SW 1271 (cell line): ENCODE measurements around the gene TMCO4.

Source experiments
- DNase-seq, 2 experiments: peaks; one replicate each; lab custom pipeline; 2025; lab: John Stamatoyannopoulos, UW

TMCO4 gene

DNA sequence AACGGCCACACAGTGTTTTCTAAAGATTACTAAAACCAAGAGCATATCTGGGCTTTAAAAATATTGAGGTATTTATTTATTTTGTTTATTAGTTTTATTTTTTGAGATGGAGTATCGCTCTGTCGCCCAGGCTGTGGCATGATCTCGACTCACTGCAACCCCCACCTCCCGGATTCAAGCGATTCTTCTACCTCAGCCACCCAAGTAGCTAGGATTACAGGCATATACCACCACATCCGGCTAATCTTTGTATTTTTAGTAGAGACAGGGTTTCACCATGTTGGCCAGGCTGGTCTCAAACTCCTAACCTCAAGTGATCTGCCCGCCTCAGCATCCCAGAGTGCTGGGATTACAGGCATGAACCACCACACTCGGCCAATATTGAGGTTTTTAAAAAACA, 23.9 kb downstream of the TMCO4 start:
- no peak for DNase-seq

DNA sequence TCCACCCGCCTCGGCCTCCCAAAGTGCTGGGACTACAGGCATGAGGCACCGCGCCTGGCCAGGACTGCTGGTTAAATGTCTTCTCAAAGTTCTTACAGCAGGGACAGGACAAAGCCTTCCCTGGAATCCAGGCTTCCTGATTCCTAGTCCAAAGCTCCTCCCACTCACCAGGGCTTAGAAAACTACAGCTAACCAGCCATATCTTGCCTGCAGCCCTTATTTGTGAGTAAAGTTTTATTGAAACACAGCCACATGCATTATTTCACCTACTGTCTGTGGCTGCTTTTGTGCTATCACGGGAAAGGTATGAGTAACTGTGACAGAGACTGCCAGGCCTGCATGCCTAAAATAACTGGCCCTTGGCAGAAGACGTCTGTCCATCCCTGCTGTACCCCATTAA, 24.4 kb downstream of the TMCO4 start:
- no peak for DNase-seq

DNA sequence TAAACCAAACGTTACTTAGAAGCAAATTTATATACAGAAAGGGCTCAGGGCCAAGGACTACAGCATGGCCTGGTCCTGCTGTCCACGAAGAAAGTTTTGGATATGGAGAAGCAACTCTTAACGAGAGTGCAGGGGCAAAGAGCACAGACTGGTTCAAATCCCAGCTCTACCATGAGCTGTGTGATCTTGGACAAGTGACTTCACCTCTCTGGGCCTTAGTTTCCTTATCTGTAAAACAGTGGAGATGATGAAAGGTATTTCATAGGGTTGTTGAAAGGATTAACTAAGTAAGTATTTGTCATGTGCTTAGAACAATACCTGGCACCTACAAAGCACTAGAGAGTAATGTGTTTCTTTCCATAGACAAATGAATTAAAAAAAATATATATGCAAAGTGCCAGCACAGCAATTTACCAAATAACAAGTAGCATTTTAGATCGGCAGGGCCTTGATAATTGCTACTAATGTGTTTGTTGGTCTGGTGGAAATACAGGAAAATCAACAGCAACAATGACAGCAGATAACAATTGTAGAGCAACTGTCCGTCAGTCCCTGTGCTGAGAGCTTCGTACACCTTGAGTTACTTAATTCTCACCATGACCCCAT, 25.4 kb downstream of the TMCO4 start:
- no peak for DNase-seq

DNA sequence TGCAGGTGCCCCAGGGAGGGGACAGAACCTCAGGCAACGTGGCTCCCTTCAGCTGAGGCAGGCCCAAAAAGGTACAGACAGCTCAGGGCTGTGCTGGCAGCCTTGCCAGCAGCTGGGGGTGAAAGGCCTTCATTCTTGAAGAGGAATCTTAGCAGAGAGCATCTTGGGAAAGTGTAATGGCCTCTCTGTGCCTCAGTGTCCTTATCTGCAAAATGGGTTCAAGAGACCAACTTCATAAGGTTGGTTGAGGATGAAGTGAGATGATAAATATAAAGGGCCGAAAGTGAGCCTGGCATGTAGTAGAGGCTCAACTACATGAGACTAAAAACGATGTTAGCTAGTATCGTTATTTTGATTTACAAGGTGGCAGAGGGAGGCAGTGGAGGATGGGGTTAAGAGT, 26.2 kb downstream of the TMCO4 start:
- DNase-seq: no peak

DNA sequence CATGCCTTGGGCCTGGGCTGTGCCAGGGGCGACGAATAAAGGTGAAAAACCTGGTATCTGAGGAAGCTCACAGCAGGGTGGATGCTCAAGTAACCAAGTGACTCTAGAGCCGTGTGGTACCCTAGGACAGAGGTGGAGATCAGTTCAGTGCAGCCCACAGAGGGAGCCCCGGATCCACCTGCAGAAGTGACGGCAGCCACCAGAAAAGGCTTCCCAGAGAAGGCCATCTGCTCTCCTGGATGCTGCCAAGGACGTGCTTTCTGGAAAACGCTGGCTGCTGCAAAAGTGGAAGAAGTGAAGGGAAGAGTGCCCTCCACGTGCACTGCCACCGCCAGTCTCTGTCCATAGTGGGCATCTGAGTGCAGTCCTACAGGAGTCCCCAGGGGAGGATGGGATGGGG, 27.7 kb downstream of the TMCO4 start:
- no peak for DNase-seq

DNA sequence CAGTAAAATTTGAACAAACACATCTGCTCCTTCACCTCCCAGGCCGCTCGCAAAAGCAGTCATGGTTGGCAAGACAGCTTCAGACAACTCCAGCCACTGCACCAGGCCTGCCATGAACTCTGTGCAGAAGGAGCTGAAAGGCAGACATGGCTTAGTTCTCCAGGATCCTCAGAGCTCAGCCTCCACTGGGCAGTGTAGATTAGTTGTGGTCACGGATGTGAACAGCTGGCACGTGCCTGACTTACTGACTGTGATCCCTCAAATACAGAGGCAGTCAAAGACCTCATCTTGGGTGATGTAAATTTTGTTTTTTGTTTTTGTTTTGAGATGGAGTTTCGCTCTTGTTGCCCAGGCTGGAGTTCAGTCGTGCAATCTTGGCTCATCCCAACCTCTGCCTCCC, 28.4 kb downstream of the TMCO4 start:
- DNase-seq: no peak

DNA sequence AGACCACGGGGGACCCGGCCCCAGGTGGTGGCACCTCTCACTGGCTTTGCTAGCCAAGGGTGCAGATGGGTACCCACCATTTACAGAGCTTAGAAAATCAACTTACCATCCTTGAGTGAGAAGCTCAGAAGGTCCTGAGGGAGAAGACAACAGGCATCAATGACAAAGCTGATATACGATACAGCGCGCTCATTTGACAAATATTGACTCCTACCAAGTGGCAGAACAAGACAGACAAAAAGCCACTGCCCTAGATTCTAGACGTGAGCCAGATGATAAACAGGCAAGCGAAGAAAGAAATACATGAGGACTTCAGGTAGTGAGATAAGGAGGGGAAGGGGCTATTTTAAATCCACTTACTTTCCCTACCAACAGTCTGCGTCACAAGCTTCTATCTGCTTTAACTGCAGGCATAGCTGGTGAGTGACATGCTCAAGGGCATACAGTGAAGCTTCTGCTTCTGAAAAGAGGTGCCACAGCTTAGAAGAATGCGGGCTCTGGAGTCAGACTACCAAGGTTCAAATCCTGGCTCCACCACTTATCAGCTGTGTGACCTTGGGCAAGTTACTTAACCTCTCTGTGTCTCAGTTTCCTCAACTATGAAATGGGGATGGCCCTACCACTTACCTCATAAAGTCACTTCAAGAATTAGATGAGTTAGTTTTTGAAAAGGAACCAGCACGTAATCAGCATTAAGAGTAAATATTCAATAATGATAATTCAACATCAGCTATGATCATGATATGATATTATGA, 29.1 kb downstream of the TMCO4 start:
- DNase-seq: no peak

DNA sequence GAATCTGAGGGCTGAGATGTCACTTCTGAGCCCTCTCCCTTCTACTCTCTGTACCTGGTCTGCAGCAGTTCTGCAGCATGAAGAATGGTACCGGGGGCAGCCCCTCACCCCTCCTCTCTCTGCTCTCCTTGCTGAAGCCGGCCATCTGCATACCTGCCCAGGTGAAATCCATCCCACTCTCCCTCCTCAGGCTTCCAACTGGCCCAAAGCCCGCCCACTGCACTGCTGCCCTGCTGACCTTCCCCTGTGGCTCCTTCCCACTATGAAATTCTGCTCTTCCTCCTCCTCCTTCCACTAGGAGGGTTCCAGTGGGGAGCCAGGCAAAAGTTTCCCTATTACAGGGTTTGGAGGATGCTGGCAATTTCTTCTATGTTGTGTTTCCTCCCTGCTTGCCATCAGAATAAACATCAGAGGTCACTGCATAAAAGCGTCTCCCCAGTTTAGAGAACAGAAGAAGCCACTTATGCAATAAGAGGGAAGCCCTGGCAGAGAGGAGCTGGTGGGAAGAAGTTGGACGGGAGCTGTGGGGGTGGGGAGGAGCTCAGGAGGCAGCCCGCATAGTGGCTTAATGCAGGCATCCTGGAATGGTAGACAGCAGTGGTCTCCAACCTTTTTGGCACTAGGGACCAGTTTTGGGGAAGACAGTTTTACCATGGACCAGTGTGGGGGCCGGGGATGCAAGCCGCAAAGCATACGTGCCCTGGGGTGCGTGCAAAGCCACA, 30.3 kb downstream of the TMCO4 start:
- DNase-seq: no peak

DNA sequence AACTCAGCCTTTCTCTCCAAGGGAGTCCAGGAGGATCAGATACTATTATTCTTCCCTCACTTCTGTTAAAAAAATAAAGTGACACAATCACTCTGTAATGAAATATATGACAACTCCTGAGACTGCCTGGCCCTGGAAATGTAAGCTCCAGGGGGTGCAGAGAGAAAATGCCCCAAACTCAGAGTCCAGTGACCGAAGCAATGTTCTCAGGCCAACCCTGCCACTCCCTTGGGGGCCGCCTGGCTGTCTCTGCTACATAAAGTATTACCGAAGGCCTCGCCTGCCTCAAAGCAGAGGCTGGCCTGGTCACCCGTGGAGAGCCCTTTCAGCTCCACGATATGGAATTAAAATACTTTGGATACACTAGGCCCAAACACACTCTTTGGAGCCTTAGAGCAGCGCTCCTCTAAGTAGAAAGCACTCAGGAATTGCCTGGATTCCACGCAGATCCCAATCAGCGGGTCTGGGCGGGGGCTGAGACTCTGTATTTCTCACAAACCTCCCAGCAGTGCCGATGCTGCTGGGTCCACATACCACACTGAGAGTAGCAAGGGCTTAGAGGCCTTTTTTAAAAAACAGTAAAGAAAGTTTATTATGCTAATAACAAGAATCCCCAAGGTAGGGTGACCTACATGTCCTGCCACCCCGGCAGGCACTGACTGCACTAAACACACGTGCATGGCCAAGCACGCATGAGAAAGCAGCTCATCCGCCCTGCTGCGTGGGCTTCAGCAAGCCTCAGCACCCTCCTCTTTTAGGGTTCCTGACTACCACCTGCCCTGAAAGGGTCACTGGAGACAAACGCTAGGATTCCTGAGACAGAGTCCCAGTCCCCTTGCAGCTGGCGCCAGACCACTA, 31.1 kb downstream of the TMCO4 start:
- no peak for DNase-seq

DNA sequence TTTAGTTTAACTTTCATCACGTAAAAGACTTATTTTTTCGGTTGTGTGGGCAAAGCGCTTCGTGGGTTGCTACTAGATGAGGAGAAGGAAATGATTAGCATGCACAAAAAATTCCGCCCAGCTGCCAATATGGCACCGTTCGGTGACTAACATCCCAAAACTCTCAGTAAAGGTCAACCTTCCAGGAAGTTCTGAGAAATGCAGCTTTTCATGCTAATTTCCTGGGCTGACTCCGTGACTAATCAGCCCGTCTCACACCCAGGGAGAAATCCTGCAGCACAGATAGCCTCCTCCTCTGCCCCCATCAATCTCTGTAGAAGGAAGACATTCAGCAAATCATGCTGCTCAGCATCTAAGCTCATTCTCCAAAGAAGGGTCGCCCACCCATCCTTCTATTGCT, 34.1 kb downstream of the TMCO4 start:
- peak; percentile 84 to 87 for DNase-seq

DNA sequence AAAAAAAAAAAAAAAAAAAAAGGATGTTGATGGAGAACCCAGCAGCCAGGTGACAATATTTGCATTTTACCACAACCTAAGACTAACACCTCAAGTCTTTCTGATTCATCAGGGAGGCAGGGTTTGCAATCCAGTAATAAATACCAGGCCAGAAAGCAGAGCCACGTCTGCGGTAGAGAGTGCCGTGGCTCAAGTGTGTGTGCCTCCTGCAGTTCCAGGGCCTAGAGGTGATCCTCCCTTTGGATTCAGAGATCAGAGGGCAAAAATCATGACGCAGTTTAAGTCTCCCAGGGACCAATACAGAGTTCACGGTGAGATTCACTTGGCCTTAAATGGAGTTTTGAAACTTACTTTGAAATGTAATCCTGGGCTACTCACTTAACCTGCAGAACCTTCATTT, 34.9 kb downstream of the TMCO4 start:
- DNase-seq: no peak

DNA sequence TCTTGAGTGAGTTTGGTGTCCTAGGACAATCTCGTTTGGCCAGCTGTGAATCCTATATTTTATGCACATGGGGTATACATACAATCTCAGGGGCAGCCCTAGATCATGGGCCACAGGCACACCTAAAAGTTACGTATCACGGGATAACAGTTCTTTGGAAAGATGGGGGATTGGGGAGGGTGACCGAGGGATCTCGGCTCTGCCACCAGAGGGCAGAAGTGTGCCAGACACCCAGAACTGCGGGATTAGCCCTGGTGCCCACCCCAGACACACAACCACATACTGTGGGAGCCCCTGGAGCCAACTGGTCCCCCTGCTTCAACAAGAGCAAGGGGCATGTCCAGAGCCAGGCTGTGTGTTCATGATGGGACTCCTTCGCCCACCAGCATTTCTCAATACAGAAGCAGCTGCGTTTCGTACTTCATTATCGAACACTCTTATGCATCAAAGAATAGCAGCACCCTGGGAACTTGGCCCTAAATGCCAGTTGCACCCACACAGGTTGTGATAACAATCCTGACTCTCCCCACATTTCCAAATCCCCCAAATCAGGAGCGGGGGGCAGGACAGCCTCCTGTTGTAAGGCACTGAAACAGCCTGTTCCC, 37.4 kb downstream of the TMCO4 start:
- peak in 1 of 2 experiments; percentile 14 for DNase-seq

DNA sequence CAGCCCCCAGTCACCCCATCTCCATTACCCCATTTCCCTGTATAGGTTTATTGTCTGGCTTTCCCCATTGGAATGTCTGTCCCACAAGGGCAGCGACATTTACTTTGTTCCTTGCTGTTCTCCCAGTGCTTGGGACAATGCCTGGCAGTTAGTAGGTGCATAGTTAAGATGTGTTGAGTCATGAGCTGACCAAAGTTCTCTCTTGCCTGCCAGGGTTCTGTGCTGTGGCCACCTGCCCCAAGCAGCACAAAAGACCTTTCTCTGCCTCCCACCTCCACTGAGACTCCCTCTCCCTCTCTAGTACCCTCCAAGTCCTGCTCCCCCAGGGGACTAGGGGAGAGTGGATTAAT, 40.0 kb downstream of the TMCO4 start:
- no peak for DNase-seq

DNA sequence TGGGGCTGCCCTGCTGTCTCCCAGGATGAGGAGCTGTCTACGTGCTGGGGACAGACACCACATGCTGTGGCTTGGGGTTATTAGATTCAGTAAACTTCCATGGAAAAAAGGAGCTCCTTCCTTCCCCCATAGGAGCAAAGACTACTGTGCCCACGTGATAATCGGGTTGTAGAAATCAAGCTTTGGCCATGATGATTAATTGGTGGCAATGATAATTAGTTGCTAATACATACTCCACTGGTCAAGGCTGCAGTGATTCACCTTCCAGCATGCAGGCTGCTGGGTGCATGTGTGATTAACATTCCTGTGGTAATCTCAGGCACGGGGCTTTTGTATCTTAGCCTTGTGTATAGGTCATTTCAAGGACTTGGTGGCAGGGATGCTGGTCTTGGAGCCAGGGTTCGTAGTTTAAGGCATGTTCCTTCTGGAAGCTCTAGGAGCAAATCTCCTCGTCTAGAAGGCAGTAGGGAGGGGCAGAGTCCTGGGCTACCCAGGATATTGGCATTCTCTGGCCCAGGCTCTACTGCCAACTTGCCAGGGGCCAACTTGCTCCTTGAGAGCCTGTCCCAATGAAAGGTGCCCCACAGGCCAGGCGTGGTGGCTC, 41.4 kb downstream of the TMCO4 start:
- DNase-seq: peak; percentile 6 to 51

DNA sequence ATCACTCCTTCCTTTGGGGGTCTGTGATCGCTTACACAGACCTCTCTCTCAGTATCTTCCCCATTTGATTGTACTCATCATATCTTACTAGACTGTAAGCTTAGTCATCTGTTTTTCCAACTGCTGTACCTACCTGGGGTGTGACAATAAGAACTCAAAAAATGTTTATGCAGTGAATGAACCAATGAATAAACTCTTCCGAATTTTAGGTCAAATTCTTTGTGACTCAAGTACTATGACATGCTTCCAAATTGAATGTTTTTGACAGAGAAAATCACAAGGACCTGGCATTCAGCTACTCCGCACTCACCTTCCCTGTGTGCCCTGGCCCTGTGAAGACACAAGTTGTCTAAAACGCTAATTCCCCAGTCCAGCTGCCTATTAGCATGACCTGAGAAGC, 42.1 kb downstream of the TMCO4 start:
- DNase-seq: peak in 1 of 2 experiments; percentile 6

DNA sequence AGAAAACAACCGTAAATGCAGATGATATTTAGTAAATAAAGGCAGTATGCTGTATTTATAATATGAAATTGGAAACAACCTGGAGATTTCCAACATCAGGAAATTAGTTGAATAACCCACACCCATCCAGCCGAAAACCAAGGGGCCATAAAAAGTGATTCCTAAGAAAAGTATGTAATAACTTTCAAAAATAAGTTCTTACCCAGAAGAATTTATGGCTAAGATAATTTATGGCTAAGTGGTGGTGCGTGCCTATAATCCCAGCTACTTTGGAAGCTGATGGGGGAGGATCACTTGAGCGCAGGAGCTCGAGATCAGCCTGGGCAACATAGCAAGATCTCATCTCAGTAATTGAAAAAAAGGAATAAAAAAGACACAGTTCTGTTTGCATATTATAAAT, 43.2 kb downstream of the TMCO4 start:
- DNase-seq: no peak

DNA sequence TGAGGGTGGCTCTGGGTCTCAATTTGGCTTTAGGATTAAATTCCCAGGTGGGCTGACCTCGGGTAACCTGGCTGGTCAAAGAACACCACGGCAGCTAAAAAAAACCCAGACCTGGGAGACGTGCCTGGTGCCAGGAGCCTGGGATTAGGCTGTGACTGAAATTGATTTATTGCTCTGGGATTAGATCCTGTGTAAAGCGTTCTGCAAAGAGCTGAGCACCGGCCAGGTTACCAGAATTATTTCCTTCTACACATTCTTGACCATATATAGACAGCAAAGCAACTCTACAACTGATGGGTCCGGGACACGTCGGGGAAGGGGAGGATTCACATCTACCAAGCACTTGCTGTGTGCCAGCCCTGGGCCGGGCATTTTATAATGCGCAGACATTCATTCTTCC, 45.2 kb downstream of the TMCO4 start:
- no peak for DNase-seq

DNA sequence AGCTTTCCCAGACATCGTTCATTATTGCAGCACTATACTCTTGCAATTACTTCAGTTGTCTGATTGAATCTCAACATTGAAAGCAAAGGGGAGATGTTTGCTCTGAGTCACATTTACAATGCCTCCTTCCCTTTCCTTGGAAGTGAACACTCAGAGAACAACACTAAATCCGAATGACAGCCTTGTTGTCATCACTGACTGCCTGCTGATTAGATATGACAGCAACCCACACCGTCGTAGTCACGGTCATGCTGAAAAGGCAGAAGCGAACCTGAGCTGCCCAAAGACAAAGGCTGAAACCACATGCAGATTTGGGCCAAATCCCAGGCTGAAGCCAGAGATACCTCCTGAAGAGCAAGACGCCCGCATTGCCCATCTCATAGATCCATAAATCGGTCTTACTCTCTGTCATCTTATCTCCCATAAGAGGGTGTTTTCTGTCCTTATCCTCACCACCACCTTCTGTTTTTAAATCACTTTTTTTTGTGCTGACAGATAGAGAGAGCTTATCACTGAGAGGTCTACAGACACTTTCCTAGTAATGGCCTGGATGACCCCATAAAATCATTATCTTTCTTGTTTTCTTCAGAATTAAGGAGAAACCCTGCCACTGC, 47.5 kb downstream of the TMCO4 start:
- no peak for DNase-seq

DNA sequence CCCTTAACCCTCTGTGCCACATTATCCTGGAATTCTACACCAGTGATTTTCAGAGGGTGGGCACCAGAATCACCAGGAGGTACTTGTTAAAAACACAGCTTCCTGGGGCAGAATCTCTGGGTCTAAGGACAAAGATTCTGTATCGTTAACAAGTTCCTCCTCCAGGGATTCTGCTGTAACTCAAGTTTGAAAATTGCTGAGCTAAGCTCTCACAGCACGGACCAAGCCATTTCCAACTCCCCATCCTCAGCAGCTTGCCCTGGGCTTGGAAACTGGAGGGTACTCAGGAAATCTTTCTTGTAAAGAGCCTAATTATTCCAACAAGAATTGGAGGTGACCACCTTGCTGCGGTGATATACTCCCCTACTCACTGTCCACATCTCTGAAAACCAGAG, 48.8 kb downstream of the TMCO4 start:
- no peak for DNase-seq

DNA sequence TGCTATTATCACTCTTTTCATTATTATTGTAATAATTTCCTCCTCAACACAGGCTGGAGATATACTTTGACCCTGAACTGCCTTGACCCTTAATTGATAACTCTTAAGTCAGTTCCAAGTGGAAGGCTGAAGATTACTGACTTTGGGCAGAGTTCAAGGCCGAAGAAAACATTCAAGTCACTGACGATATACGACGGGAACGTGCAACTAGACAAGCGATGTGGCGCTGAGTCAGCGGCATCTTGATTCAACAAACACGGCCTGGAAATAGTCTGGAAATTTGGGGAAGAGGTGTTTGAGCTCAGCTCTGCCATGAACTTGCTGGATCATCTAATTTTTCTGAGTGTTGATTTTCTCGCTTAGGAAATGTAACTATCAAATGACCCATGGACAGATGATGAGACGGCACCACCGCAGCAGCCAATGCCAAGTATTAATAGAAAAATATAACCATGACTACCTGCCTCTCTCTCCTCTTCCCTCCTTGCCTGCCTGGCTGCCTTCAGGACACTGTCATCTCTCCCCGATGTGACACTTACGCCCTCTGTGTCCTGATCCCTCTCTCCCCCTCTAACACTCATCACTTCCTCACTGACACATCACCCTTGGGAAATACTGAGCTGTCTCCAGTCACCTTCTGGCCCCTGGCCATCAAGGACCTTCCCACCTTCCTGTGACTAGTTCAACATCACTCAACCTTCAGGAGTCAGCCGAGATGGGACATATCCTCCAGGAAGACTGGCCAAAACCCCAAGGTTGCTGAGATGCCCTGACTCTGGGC, 49.4 kb downstream of the TMCO4 start:
- peak; percentile 6 to 20 for DNase-seq
